ENCODE results near the gene KIF3C. TPM values are rescaled to one million over a fixed set of nuclear protein-coding genes. Genes with fewer than 3 reads are reported as not detected.
"Not testable (repeated sequence)": the region's sequence is repeated elsewhere in the genome, so short reads cannot be mapped to it uniquely, and the experiment has no call there.

The KIF3C gene
- total RNA-seq = 94.2 TPM

DNA sequence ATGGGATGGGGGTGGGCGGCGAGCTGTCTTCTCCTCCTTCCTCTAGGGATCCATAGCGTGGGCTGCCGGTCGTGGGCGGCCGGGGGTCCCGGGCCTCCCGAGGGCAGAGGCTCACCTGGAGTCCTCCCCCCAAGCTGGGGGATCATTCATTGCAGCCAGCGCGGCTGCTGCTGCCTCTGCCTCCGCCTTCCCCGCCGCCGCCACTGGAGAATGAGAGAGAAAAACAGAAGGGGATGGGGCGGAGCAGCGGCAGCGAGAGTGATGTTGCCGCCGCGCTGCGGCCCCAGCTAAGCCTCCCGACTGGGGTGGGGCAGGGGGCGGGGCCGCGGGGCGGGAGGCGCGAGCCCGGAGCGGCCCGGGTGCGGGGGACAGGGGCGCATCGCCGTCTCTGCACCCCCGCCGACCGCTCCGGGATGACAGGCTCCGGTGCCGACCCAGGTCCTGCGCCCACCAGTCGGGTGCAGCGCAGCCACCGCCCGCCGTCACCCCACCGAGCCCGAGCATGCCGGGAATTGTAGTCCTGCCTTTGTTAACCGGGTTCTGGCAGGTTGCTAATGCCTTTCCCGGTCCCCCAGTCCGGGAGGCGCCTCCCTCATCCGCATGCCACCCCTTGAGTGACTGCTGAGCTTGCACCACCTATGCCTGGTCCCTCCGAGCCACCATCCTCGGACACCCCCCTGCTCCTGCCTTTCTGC, at the start of gene KIF3C:
Gene KIF3C, minus strand, starts transcription at position 225 of the 695 bp plus-strand sequence. CDS start 580 bp downstream, outside the sequence.
- peak; percentile 90 for DNase-seq

DNA sequence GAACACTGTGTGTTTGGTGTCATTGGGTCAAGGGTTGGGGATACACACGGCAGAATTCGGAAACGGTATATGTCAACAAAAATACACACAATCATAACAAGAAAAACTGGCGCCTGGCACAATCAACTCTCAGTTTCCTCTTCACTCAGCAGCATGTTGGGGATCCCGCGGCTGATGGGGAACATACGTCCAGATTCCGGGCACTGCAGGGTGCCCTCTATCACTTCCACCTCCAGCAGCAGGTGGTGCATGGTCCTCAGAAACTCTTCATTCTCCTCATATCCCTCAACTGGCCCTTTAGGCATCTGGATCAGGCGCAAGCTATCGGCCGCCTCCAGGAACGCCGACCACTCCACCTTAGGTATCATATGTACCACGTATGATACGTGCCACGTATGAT, 45.8 kb upstream of the KIF3C start:
- not testable (repeated sequence) for DNase-seq

DNA sequence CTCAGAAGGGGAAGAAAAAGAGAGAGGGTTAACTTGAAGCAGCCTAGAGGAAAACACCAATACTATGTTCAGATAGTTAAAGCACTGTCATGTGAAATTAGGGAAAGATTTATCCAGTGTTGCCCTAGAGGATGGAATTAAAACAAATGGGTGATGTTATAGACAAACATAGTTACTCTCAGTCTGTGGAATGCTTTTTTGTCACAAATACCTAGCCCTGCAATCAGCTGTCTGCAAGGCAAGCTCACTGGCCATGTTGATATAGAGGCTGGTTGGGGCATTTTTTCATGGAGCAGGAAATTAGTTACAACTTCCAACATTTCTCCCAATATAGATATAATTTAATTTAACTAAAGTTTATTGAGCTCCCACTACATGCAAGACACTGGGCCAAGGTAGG, 43.2 kb upstream of the KIF3C start:
- no peak for DNase-seq

DNA sequence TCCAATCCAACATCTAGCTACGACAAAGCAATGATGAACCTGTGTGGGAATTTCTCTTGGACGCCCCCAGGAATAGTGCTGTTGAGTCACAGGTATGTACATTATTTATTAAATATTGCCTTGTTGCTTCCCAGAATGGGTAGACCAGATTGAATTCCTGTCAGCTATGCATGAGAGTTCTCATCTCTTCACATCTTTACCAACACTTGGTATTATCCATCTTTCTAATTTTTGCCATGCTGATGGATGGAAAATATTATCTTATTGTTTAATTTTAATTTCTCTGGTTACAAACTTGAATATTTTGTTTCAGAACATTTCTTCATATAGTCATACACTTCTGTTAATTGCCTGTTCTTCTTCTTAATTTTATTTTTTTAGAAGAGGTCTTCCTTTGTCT, 42.0 kb upstream of the KIF3C start:
- no peak for DNase-seq

DNA sequence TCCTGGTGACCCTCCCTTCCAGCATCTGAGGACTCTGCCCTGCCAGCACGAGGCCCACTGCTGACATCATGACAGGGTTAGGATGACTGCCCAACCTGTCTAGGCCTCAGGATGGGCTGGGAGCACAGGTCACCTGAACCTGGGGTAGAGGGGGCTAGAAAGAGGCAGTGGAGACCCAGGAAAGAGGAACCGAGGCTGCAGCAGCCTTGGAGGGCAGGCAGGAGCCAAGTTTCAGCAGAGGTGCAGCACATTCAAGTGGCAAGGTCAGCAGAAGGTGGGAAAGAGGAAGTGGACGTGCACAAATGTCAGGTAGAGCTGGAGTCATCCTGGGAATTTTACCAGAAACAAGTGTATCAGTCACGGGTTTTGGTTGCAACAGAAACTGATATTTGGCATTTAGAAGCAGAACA, 37.9 kb upstream of the KIF3C start:
- no peak for DNase-seq

DNA sequence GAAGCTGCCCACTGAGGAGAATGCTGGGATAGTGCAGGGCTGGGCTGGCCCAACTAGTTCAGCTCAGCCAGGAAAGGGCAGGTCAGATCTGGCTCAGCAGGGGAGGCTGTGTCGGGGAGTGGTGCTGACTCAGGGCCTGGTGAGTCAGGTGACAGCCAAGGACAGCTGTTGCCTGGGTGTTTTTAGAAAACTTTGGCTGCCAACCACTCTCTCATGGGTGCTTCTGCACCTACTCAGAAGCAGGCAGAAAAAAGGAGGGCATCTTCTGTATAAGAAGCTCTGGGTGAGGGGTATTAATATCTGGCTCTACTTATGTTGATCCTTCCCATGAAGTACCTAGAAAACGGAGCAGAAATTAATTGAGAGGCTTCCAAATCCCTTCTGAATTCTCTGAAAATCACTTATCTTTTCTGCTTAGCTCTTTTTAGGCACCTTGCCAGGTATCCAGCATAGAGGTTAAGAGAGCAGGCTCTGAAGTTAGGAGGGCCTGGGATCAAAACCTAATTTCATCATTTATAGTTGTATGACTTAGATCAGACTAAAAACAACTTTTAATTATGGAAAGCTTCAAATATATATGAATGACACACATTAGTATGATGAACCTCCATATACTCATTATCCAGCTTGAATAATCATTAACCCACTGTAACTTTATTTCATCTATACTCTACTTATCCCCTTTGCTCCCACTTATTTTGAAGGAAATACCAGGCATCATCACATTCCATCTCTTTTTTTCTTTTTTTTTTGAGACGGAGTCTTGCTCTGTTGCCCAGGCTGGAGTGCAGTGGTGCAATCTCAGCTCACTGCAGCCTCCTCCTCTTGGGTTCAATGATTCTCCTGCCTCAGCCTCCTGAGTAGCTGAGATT, 36.1 kb upstream of the KIF3C start:
- peak; percentile 66 for DNase-seq

DNA sequence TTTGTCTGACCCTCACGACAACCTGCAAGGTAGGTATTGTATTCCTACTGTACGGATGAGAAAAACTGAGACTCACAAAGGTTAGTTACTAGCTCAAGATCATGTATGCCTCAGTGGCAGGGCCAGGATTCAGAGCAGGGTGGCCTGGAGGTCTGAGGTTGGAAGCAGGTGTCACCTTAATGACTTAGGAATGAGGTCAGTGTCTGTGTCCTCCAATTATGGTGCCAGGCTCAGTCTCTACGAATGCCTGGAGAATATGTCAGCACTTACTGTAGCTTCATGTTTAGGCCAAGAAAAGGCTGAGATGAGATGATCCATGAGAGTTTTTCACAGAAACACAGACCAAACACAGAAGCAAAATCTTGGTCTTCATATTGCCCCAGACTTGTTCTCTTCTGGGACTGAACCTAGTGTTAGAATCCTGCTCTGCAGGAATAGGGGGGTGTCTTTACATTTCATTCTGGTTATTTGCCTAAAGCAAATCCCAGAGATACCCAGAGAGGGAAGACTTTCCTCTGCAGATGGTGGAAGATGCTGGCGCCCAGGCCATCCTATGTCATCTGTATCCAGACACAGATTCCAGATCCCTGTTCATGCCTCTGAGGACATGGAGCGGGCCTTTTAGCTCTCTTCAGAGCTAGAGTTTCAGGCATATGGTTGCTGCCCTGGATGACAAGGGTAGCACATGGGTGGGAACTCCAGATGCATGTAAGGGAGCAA, 35.3 kb upstream of the KIF3C start:
- no peak for DNase-seq

DNA sequence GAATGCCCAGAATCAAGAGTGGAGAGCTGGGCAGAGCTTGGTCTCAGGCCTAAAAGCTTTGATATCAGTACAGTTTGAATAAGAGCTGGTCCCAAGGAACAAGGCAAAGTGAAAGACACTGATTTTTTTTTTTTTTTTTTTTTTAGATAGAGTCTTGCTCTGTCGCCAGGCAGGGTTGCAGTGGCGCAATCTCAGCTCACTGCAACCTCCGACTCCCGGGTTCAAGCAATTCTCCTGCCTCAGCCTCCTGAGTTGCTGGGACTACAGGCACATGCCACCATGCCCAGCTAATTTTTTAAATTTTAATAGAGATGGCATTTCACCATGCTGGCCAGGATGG, 34.4 kb upstream of the KIF3C start:
- not testable (repeated sequence) for DNase-seq

DNA sequence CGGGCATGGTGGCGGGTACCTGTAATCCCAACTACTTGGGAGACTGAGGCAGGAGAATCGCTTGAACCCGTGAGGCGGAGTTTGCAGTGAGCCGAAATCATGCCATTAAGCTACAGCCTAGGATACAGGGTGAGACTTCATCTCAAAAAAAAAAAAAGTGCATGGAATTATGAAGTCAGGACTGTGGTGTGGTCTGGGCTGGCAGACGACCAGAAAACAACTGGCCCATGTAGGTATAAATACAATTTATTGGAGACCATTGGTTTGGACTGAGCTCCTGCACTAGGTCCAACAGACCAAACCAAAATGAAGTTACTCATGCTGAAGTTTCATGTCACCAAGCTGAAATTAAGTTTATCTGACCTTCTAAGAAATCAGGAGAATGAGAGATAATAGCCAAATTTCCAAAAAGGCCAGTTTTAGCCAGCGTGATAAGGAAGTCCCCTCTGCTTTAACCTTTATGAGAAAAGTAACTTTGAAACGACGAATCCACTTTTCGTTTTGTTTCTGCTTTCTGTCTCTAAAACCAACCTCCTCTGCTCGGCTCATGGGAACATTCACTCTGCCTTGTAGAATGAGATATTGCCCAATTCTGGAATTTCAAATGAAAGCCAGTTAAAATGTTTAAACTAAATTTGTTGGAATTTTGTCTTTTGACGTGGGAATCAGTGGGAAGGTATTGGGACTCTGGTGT, 33.9 kb upstream of the KIF3C start:
- DNase-seq = no peak

DNA sequence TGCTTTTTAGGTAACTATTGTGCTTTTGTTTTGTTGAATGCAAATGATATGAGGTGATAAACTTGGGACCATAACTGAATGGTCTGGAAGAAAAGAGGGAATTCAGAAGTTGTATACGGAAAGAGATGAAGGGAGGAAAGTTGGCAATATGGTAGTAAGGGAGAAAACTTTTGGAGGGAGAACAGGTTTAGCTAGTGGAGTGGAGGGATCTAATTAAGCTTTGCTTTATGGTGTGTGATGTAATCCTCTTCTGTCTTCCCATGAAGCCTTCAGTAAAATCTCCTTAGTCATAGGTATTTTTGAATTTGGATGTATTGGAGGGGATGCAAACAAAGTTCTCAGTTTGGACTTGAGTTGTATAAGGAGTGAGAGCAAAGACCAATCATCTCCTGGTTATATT, 31.4 kb upstream of the KIF3C start:
- no peak for DNase-seq

DNA sequence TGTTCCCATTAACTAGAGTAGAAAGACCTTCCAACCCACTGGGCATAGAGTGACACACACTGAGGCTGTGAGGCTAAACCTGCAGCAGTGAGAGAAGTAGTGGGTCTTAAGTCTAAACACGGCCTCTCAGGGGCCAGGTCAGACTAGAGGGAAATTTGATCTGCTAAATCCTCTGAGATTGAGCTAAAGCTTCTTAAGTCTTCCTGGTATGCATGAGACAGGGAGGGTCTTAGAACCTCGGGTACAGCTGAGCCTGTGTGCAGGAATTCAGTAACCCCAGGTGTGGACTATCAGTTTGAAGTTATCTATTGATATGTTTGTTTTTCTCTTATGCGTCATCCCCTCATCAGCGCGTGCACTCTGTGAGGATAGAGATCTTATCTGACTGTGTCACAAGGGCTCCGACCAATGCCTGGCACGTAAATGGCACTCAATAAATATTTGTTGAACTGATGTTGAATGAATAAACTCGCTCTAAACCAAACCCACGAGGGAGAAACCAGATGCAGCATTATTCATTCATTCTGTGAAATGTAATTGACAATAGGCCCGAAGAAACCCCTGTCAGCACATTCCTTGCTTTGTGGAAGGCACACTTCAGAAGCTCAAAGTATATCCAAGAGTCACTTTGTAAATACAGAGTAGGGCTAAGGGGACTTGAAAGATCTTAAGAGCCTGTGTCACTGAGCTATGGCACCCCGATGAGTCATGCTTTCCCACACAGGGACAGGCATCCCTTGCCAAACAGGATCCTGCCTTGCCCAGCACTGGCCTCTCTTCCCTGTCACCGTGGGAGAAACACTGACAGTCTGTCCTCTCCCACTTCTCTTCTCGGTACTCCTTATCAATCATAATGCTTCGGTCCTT, 29.9 kb upstream of the KIF3C start:
- DNase-seq = peak; percentile 25

DNA sequence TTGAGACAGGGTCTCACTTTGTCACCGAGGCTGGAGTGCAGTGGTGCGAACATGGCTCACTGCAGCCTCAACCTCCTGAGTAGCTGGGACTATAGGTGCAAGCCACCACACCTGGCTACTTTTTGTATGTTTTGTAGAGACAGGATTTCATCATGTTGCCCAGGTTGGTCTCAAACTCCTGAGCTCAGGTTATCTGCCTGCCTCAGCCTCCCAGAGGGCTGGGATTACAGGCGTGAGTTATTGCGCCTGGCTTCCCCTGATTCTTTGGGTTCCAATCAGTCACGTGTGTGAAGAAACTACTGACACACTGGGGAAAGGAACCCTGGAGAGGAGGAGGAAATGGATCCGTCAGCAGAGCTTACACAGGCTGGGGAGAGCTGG, 29.3 kb upstream of the KIF3C start:
- DNase-seq = no peak

DNA sequence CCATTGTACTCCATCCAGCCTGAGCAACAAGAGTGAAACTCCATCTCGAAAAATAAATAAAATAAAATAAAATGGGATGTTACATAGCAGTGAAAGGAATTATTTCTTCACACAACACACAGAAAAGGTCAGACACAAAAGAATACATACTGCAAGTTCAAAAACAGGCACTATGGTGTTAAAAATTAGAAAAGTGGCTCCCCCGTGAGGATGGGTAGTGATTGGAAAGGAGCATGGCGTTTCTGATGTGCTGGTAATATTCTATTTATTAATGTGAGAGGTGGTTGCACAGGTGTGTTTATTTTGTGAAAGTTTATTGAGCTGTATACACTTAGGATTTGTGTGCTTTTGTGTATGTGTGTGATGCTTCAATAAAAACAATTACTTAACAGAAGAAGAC, 28.6 kb upstream of the KIF3C start:
- no peak for DNase-seq

DNA sequence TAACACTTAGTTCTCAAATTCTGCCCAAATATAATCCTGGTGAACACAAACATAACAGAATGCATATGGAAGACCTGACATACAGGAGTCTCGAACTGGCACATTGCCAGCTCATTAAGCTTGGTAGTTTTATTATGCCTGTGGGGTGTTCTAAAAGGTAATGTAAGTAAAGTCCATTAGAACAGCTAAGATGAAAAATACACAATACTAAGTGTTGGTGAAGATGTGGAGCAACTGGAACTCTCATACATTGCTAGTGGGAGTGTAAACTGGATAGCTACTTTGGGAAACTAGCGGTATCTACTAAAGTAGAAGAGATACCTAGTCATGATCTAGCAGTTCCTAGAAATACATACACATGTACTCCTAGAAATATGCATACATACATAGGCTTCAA, 27.3 kb upstream of the KIF3C start:
- no peak for DNase-seq

DNA sequence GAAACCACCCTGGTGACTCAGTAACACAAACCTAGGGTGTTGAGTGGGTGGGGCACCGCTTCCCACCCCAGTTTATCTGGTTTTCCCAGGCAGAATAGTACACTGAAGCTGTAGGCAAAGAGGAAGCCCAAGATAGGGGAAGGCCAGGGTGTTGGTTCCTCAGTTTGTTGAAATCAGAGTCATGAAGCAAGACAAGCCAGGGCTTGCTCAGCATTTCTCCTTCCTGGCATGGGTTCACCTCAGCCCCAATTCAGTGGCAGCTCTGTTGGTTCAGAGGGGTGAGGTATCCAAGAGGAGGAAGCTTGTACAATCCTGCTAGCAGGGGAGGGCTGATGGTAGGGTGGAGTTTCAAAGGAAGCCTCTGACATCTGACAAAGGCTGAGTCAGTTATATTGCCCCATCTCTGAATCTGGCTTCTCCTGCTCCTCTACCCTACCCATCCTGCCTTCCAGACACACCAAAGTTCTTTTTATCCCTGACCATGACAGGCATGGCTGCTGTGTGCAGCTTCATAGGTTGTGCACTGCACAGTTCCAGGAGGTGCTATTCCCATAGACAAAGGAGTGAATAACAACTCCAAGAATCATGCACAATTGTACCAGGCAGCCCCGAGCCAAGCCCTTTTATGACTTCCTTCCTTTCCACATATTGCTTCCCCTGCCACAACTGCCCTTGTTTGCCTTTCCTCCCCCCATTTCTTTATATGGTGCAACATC, 26.7 kb upstream of the KIF3C start:
- no peak for DNase-seq

DNA sequence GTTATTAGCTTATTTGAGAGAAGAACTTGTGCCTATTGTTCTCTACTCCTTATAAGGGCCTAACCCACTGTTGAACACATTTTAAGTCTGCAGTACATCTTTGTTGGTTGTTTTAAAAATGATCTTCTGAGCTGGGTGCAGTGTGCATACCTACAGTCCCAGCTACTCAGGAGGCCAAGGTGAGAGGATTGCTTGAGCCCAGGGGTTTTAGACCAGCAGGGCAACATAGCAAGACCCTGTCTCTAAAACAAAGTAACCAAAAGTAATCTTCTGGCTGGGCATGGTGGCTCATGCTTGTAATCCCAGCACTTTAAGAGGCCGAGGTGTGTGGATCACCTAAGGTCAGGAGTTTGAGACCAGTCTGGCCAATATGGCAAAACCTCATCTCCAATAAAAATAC, 25.8 kb upstream of the KIF3C start:
- no peak for DNase-seq

DNA sequence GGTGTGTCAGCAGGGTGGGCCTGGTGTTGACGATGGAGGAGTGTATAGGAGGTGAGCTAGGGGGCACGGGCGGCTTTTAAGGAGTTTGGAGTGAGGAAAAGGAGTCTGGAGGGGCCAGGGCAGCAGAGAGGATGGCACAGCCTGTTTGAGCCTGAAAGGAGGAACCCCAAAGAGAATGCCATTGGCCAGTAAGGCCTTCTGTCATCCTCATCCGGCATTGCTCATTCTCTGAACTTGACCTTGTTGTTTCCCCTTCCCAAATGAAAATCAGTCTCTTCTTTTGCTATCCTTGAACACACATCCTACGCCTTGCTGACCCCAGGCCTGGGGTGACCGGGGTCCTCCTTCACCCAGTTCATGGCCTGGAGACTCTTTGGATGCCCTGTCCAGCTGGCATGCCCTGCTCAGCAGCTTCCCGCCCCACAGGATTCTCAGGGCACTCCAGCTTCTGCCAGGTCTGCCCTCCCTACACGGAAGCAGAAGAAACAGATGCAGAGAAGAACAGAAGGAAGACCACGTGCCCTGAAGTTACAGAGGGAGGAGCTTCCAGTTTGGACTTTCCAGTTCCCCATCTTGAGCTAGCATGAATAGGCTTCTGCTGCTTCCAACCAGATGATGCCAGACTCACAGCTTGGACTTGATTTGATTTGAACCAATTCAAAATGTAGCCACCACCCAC, 20.5 kb upstream of the KIF3C start:
- no peak for DNase-seq

DNA sequence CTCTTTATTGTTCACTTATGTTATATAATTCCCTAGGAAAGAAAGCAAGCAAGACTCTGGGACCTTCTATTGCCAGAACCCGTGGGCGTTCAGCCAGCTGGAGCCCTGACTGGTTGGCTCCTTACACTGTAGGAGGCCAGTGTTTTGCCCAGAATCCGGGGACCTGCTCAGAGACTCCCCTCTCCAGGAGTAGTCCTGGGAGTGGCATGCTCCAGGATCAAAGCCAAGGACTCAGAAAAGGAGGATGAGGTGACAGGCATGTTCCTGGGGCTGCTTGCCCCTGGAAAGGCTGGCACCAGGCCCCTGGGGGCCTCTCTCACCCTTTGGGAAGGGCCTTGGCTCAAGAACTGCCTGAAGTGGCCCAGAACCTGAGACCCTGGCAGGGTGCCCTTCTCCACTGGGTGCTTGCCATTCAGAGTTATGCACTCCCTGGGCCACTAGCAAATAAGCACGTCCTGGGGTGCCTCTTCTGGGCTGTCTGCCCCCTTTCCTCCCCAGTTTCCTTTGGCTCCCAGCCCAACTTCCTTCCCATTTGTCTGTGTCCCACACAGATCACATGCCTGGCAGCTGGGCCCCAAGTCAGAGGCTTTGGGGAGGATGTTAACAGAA, 19.6 kb upstream of the KIF3C start:
- peak; percentile 74 for DNase-seq

DNA sequence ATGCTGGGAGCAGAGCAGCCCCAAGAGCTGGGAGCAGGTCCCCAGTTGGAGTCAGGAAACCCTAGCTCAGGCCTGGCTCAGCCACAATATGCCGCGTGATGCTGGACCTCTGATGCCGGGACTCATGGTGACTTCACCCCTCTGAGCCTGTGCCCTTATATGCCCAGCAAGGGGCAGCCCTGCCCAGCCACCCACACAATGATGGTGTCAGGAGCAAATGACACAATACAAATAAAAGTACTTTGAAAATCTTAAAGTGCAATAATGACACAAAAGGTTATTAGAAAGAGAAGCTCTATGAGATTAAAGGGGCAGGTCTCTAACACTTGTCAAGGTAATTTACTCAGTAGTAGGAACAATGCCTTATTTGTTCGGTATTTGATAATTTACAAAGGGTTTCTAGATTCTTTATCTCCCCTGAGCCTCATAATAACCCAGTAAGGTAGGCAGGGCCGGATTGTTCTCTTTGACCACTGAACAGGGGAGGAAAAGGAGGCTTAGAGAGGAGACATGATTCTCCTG, 18.3 kb upstream of the KIF3C start:
- no peak for DNase-seq

DNA sequence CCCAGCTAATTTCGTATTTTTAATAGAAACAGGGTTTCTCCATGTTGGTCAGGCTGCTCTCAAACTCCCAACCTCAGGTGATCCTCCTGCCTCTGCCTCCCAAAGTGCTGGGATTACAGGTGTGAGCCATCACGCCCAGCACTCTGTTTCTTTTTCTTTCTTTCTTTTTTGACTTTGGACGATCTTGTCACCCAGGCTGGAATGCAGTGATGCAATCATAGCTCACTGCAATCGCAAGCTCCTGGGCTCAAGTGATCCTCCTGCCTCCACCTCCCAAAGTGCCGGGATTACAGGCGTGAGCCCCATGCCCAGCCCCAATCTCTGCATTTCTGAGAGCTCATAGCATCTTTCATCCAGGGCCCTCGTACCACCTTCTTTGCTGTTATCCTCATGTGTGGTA, 17.1 kb upstream of the KIF3C start:
- not testable (repeated sequence) for DNase-seq

Measured in occipital lobe (tissue), 2 donors.